Astrocyte (in vitro differentiated cells and primary cell): Measurements from ENCODE around the gene PCDHGA3.

Source experiments
- EZH2 ChIP-seq: IDR thresholded peaks from 2 replicates; pipeline ENCODE4 v1.6.1; 2012; ENCODE audit warnings: mild to moderate bottlenecking, low read length, inconsistent platforms; ENCODE audit not compliant: insufficient read depth
- TF ChIP-seq, protein P1 (sequence below): IDR thresholded peaks from 2 replicates; pipeline ENCODE4 v1.5.1; 2011; ENCODE audit warnings: low read depth, mild to moderate bottlenecking, inconsistent platforms, low read length, moderate library complexity; ENCODE audit not compliant: insufficient read depth

- TF ChIP-seq, protein P1, sequence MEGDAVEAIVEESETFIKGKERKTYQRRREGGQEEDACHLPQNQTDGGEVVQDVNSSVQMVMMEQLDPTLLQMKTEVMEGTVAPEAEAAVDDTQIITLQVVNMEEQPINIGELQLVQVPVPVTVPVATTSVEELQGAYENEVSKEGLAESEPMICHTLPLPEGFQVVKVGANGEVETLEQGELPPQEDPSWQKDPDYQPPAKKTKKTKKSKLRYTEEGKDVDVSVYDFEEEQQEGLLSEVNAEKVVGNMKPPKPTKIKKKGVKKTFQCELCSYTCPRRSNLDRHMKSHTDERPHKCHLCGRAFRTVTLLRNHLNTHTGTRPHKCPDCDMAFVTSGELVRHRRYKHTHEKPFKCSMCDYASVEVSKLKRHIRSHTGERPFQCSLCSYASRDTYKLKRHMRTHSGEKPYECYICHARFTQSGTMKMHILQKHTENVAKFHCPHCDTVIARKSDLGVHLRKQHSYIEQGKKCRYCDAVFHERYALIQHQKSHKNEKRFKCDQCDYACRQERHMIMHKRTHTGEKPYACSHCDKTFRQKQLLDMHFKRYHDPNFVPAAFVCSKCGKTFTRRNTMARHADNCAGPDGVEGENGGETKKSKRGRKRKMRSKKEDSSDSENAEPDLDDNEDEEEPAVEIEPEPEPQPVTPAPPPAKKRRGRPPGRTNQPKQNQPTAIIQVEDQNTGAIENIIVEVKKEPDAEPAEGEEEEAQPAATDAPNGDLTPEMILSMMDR, result no peak
- no peak for TF ChIP-seq EZH2
These were observed 15.4 kb upstream of the PCDHGA3 start for GRCh38 chr5:141328231-141328630.
